ENCODE results near the gene ADORA1.

ADORA1 gene

GRCh38 chr1:203184467-203184866 lies 56.9 kb downstream of the ADORA1 start:
- no peaks in the 10 kb centered on the region for H3K36me3 ChIP-seq (ENCODE audit: low read length)
- no peak overlapping the region for H3K4me3 ChIP-seq (ENCODE audit: insufficient read depth, low read length, poor library complexity, severe bottlenecking)
- no peaks in the 10 kb centered on the region for H3K27me3 ChIP-seq (ENCODE audit: low read length)
- no peaks in the 10 kb centered on the region for H3F3A ChIP-seq (ENCODE audit: insufficient read depth)
- H3K27ac ChIP-seq (ENCODE audit: low read depth, low read length): no peak overlapping the region
- H3K79me2 ChIP-seq (ENCODE audit: insufficient read depth, low read length): no peaks in the 10 kb centered on the region
- no peaks in the 10 kb centered on the region for H3K9me3 ChIP-seq (ENCODE audit: insufficient read depth, low read length)
- H3K9me2 ChIP-seq (replicated peaks; ENCODE audit: insufficient read depth, low read length): no peaks in the 10 kb centered on the region
- TF ChIP-seq CTCF (IDR thresholded peaks at IDR 0.05; ENCODE audit: insufficient read depth, low read length, poor library complexity, severe bottlenecking): no peak
- no peak for TF ChIP-seq EZH2phosphoT487 (conservative IDR thresholded peaks at IDR 0.05; ENCODE audit: low read length)
- H2AFZ ChIP-seq (ENCODE audit: low read depth, low read length, severe bottlenecking): no peak overlapping the region
- H4K20me1 ChIP-seq (ENCODE audit: low read depth, low read length): no peaks in the 10 kb centered on the region
- no peak overlapping the region for H3K9ac ChIP-seq (ENCODE audit: low read length)
- no peak overlapping the region for H3K4me2 ChIP-seq (ENCODE audit: low read depth, low read length, poor library complexity, severe bottlenecking)

- Histone ChIP-seq H4K20me1 (ENCODE audit: low read depth, low read length) (no peaks in the 10 kb centered on the region), H3K9ac (ENCODE audit: low read length) (no peak overlapping the region), H2AFZ (ENCODE audit: low read depth, low read length, severe bottlenecking) (no peak overlapping the region), H3F3A (ENCODE audit: insufficient read depth) (no peaks in the 10 kb centered on the region), H3K27ac (ENCODE audit: low read depth, low read length) (no peak overlapping the region), H3K36me3 (ENCODE audit: low read length) (no peaks in the 10 kb centered on the region), H3K9me3 (ENCODE audit: insufficient read depth, low read length) (no peaks in the 10 kb centered on the region), H3K4me2 (ENCODE audit: low read depth, low read length, poor library complexity, severe bottlenecking) (no peak overlapping the region), H3K4me3 (ENCODE audit: insufficient read depth, low read length, poor library complexity, severe bottlenecking) (no peak overlapping the region), H3K79me2 (ENCODE audit: insufficient read depth, low read length) (no peaks in the 10 kb centered on the region), H3K9me2 (replicated peaks; ENCODE audit: insufficient read depth, low read length) (no peaks in the 10 kb centered on the region), H3K27me3 (ENCODE audit: low read length) (no peaks in the 10 kb centered on the region)
- TF ChIP-seq EZH2phosphoT487 (conservative IDR thresholded peaks at IDR 0.05; ENCODE audit: low read length) (no peak), CTCF (IDR thresholded peaks at IDR 0.05; ENCODE audit: insufficient read depth, low read length, poor library complexity, severe bottlenecking) (no peak)
Observed at GRCh38 chr1:203185061-203185461, 57.5 kb downstream of the ADORA1 start.

- TF ChIP-seq CTCF (IDR thresholded peaks at IDR 0.05; ENCODE audit: insufficient read depth, low read length, poor library complexity, severe bottlenecking): no peak
- no peak for TF ChIP-seq EZH2phosphoT487 (conservative IDR thresholded peaks at IDR 0.05; ENCODE audit: low read length)
- no peak overlapping the region for H2AFZ ChIP-seq (ENCODE audit: low read depth, low read length, severe bottlenecking)
- H3K4me2 ChIP-seq (ENCODE audit: low read depth, low read length, poor library complexity, severe bottlenecking): no peak overlapping the region
Observed at GRCh38 chr1:203185585-203185984, 58.1 kb downstream of the ADORA1 start.

GRCh38 chr1:203186091-203186445 lies 58.5 kb downstream of the ADORA1 start:
- Histone ChIP-seq H3K79me2 (ENCODE audit: insufficient read depth, low read length) (no peaks in the 10 kb centered on the region), H4K20me1 (ENCODE audit: low read depth, low read length) (no peaks in the 10 kb centered on the region), H3K9ac (ENCODE audit: low read length) (no peak overlapping the region), H3K36me3 (ENCODE audit: low read length) (no peaks in the 10 kb centered on the region), H3K27me3 (ENCODE audit: low read length) (no peaks in the 10 kb centered on the region), H3K4me2 (ENCODE audit: low read depth, low read length, poor library complexity, severe bottlenecking) (no peak overlapping the region), H3K27ac (ENCODE audit: low read depth, low read length) (no peak overlapping the region), H3K9me2 (replicated peaks; ENCODE audit: insufficient read depth, low read length) (no peaks in the 10 kb centered on the region), H3F3A (ENCODE audit: insufficient read depth) (no peaks in the 10 kb centered on the region), H2AFZ (ENCODE audit: low read depth, low read length, severe bottlenecking) (no peak overlapping the region), H3K9me3 (ENCODE audit: insufficient read depth, low read length) (no peaks in the 10 kb centered on the region), H3K4me3 (ENCODE audit: insufficient read depth, low read length, poor library complexity, severe bottlenecking) (no peak overlapping the region)
- TF ChIP-seq CTCF (IDR thresholded peaks at IDR 0.05; ENCODE audit: insufficient read depth, low read length, poor library complexity, severe bottlenecking) (no peak), EZH2phosphoT487 (conservative IDR thresholded peaks at IDR 0.05; ENCODE audit: low read length) (no peak)

More at GRCh38 chr1:203185585-203185984, 58.1 kb downstream of the ADORA1 start:
- Histone ChIP-seq H3K79me2 (ENCODE audit: insufficient read depth, low read length) (no peaks in the 10 kb centered on the region), H3K9me2 (replicated peaks; ENCODE audit: insufficient read depth, low read length) (no peaks in the 10 kb centered on the region), H3K27me3 (ENCODE audit: low read length) (no peaks in the 10 kb centered on the region), H3K27ac (ENCODE audit: low read depth, low read length) (no peak overlapping the region), H3K4me3 (ENCODE audit: insufficient read depth, low read length, poor library complexity, severe bottlenecking) (no peak overlapping the region), H4K20me1 (ENCODE audit: low read depth, low read length) (no peaks in the 10 kb centered on the region), H3K9me3 (ENCODE audit: insufficient read depth, low read length) (no peaks in the 10 kb centered on the region), H3K9ac (ENCODE audit: low read length) (no peak overlapping the region), H3F3A (ENCODE audit: insufficient read depth) (no peaks in the 10 kb centered on the region), H3K36me3 (ENCODE audit: low read length) (no peaks in the 10 kb centered on the region)

Data from SU-DHL-6 (cell line).